Measurements from ENCODE around the gene NRF1. TPM values are rescaled to one million over a fixed set of nuclear protein-coding genes. Genes with fewer than 3 reads are reported as not detected.

The NRF1 gene
- total RNA-seq, 1 experiment from 2014 or later, result 25.9 TPM

- no peaks in the 10 kb centered on the region for H4K20me1 ChIP-seq (ENCODE audit: insufficient read depth)
- no peak overlapping the region for H2AFZ ChIP-seq (ENCODE audit: low read depth, low read length, poor library complexity, severe bottlenecking)
- intact Hi-C loops (cut with micrococcal nuclease), result no loop called here
- no peaks in the 10 kb centered on the region for H3K9me2 ChIP-seq (ENCODE audit: insufficient read depth)
- ChIA-PET POLR2A (no interaction called here), CTCF (no interaction called here), RAD21 (ENCODE audit: low non-redundant PET in 1 of 2, low total read pairs in 2 of 2, uncharacterized antibody in 2 of 2, unreplicated experiment in 2 of 2) (no interaction called here)
- H3K27ac ChIP-seq (ENCODE audit: low read depth, low read length), result no peak overlapping the region
- H3K36me3 ChIP-seq (ENCODE audit: control insufficient read depth in 1 of 2, insufficient read depth in 2 of 2, low read length in 2 of 2), result no peaks in the 10 kb centered on the region
- TF ChIP-seq CEBPB (IDR thresholded peaks at IDR 0.05; ENCODE audit: low read depth) (no peak), JUND (IDR thresholded peaks at IDR 0.05) (no peak), ZNF274 (IDR thresholded peaks at IDR 0.05; ENCODE audit: low read depth, low read length) (no peak), CBX3 (IDR thresholded peaks at IDR 0.05; ENCODE audit: low read depth) (no peak), SP1 (IDR thresholded peaks at IDR 0.05; ENCODE audit: low read depth) (no peak), SRF (IDR thresholded peaks at IDR 0.05; ENCODE audit: low read depth) (no peak), ZFX (IDR thresholded peaks at IDR 0.05) (no peak), EZH2phosphoT487 (IDR thresholded peaks at IDR 0.05; ENCODE audit: borderline replicate concordance) (no peak), RAD21 (IDR thresholded peaks at IDR 0.05; ENCODE audit: low read depth) (no peak), MAX (IDR thresholded peaks at IDR 0.05) (no peak), POLR2AphosphoS5 (IDR thresholded peaks at IDR 0.05; ENCODE audit: low read depth, low read length) (no peak)
- TF ChIP-seq, protein P1, sequence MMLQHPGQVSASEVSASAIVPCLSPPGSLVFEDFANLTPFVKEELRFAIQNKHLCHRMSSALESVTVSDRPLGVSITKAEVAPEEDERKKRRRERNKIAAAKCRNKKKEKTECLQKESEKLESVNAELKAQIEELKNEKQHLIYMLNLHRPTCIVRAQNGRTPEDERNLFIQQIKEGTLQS (IDR thresholded peaks at IDR 0.05), result no peak
- H3K9ac ChIP-seq (ENCODE audit: low read length), result no peak overlapping the region
- DNase-seq (ENCODE audit: low read depth, low spot score) (no peak), ATAC-seq (no peak)
- H3K79me2 ChIP-seq (ENCODE audit: insufficient read depth, low read length), result no peaks in the 10 kb centered on the region
- no peaks in the 10 kb centered on the region for H3K4me1 ChIP-seq (ENCODE audit: control insufficient read depth in 1 of 2, insufficient read depth in 2 of 2, low read length in 2 of 2)
- H3K4me3 ChIP-seq (replicated peaks in 1 of 2; ENCODE audit: low read depth in 1 of 2, low read length in 2 of 2), result no peak overlapping the region
- H3K27me3 ChIP-seq (ENCODE audit: insufficient read depth, low read length), result no peaks in the 10 kb centered on the region
- no peak overlapping the region for H3K4me2 ChIP-seq (ENCODE audit: low read length)
- BruUV-seq (replicated peaks), result no TSS peak
- H3K9me3 ChIP-seq (ENCODE audit: control insufficient read depth in 1 of 2, insufficient read depth in 1 of 2, low read depth in 1 of 2, low read length in 2 of 2), result no peaks in the 10 kb centered on the region
These were observed 192.1 kb downstream of the NRF1 start for GRCh38 chr7:129803546-129804081.
